Stimulated activated CD8-positive, alpha-beta memory T cell treated with anti-CD3 and anti-CD28 coated beads, Interleukin-7, amount 100 ng/mL, for 24 hours (primary cell): ENCODE measurements around the gene VDAC2.
A peak's percentile ranks its signal among the peaks of the same experiment; 100 is the strongest.
"Not testable (repeated sequence)": the region's sequence is repeated elsewhere in the genome, so short reads cannot be mapped to it uniquely, and the experiment has no call there.

Source experiments
- DNase-seq: peaks from one replicate; pipeline ENCODE4 v3.0.0-alpha.2; 2020; ENCODE audit warnings: low read depth

Gene VDAC2

GRCh38 chr10:75210282-75211006 lies at the start of gene VDAC2:
Gene VDAC2, plus strand, starts transcription at chr10:75210796. Its CDS starts 363 bp downstream, at chr10:75211159.
- peak; percentile 85 for DNase-seq

- DNase-seq: no peak
Measured at GRCh38 chr10:75165684-75166622, 44.6 kb upstream of the VDAC2 start.

GRCh38 chr10:75166623-75166972 lies 44.0 kb upstream of the VDAC2 start:
- no peak for DNase-seq

GRCh38 chr10:75168275-75168674 lies 42.3 kb upstream of the VDAC2 start:
- DNase-seq: no peak

- DNase-seq: no peak
Measured at GRCh38 chr10:75170215-75170614, 40.4 kb upstream of the VDAC2 start.

GRCh38 chr10:75175046-75175445 lies 35.5 kb upstream of the VDAC2 start:
- no peak for DNase-seq

- DNase-seq: no peak
Measured at GRCh38 chr10:75176046-75176445, 34.5 kb upstream of the VDAC2 start.

GRCh38 chr10:75176736-75177135 lies 33.9 kb upstream of the VDAC2 start:
- no peak for DNase-seq

GRCh38 chr10:75179657-75180177 lies 30.9 kb upstream of the VDAC2 start:
- DNase-seq: no peak

- DNase-seq: no peak
Measured at GRCh38 chr10:75180592-75180991, 30.0 kb upstream of the VDAC2 start.

GRCh38 chr10:75181073-75181472 lies 29.5 kb upstream of the VDAC2 start:
- DNase-seq: no peak

- no peak for DNase-seq
Measured at GRCh38 chr10:75186310-75186709, 24.3 kb upstream of the VDAC2 start.

GRCh38 chr10:75187961-75188426 lies 22.6 kb upstream of the VDAC2 start:
- DNase-seq: peak; percentile 27

GRCh38 chr10:75188522-75188921 lies 22.1 kb upstream of the VDAC2 start:
- DNase-seq: not testable (repeated sequence)

- no peak for DNase-seq
Measured at GRCh38 chr10:75189266-75190096, 21.1 kb upstream of the VDAC2 start.

- no peak for DNase-seq
Measured at GRCh38 chr10:75191821-75192568, 18.6 kb upstream of the VDAC2 start.

GRCh38 chr10:75194625-75195024 lies 16.0 kb upstream of the VDAC2 start:
- not testable (repeated sequence) for DNase-seq

GRCh38 chr10:75195035-75195763 lies 15.4 kb upstream of the VDAC2 start:
- no peak for DNase-seq

GRCh38 chr10:75197066-75197465 lies 13.5 kb upstream of the VDAC2 start:
- DNase-seq: no peak

- no peak for DNase-seq
Measured at GRCh38 chr10:75197906-75198305, 12.7 kb upstream of the VDAC2 start.
